ENCODE measurements around the gene GNG2. TPM values are rescaled to one million over a fixed set of nuclear protein-coding genes. Genes with fewer than 3 reads are reported as not detected.

The GNG2 gene
- total RNA-seq, 2 donors from 2014 or later, result 47.9 to 51.6 TPM

DNA sequence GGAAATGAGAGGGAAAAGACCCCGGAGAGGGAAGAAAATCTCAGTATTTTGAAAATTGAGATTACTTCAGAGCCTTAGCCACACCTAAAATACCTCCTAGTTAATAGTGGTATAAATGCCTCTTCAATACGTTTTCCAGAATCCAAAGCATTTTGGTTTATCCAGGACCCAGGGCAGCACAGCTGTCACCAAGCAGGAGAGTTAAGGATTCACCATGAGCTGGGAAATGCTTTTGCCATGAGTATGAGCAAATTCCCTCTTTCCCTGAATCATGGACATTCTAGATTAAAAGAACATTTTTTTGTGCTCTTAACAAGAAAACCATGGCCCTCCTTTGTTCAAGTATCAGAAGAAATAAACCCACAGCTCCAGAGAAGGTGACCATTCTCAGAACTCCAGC, 107.1 kb downstream of the GNG2 start:
- H3K4me3 Mint-ChIP-seq, result no peak overlapping the region
- no peaks in the 10 kb centered on the region for H3K4me1 ChIP-seq (ENCODE audit: control insufficient read depth, insufficient read depth, low read length)
- 97 to 100% methylated on average over 1 to 2 of the region's 2 CpGs for WGBS, 2 experiments (ENCODE audit: insufficient coverage in 1 of 2, insufficient read length in 1 of 2)
- no peaks in the 10 kb centered on the region for H3K27me3 ChIP-seq (ENCODE audit: control insufficient read depth, insufficient read depth, low read length, poor library complexity, severe bottlenecking)
- TF ChIP-seq, protein P1, sequence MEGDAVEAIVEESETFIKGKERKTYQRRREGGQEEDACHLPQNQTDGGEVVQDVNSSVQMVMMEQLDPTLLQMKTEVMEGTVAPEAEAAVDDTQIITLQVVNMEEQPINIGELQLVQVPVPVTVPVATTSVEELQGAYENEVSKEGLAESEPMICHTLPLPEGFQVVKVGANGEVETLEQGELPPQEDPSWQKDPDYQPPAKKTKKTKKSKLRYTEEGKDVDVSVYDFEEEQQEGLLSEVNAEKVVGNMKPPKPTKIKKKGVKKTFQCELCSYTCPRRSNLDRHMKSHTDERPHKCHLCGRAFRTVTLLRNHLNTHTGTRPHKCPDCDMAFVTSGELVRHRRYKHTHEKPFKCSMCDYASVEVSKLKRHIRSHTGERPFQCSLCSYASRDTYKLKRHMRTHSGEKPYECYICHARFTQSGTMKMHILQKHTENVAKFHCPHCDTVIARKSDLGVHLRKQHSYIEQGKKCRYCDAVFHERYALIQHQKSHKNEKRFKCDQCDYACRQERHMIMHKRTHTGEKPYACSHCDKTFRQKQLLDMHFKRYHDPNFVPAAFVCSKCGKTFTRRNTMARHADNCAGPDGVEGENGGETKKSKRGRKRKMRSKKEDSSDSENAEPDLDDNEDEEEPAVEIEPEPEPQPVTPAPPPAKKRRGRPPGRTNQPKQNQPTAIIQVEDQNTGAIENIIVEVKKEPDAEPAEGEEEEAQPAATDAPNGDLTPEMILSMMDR (conservative IDR thresholded peaks at IDR 0.05), result no peak
- H3K4me3 ChIP-seq (ENCODE audit: low read length), result no peak overlapping the region
- H3K9me3 ChIP-seq (ENCODE audit: control insufficient read depth, low read length), result no peaks in the 10 kb centered on the region
- H3K36me3 ChIP-seq (ENCODE audit: control insufficient read depth, insufficient read depth, low read length), result no peaks in the 10 kb centered on the region
- H3K36me3 Mint-ChIP-seq (ENCODE audit: low read depth), result no peaks in the 10 kb centered on the region
- H3K9me3 Mint-ChIP-seq, result no peaks in the 10 kb centered on the region
- H3K4me1 Mint-ChIP-seq, result peaks cover 7% of the 10 kb centered on the region
- no peak overlapping the region for H3K27ac Mint-ChIP-seq
- no peak overlapping the region for H3K27ac ChIP-seq (ENCODE audit: low read depth, low read length)
- no peak overlapping the region for H3K9ac ChIP-seq (ENCODE audit: extremely low read depth, low read length, poor library complexity, severe bottlenecking)
- H3K27me3 Mint-ChIP-seq (ENCODE audit: insufficient read depth), result no peaks in the 10 kb centered on the region
- DNase-seq, result no peak

DNA sequence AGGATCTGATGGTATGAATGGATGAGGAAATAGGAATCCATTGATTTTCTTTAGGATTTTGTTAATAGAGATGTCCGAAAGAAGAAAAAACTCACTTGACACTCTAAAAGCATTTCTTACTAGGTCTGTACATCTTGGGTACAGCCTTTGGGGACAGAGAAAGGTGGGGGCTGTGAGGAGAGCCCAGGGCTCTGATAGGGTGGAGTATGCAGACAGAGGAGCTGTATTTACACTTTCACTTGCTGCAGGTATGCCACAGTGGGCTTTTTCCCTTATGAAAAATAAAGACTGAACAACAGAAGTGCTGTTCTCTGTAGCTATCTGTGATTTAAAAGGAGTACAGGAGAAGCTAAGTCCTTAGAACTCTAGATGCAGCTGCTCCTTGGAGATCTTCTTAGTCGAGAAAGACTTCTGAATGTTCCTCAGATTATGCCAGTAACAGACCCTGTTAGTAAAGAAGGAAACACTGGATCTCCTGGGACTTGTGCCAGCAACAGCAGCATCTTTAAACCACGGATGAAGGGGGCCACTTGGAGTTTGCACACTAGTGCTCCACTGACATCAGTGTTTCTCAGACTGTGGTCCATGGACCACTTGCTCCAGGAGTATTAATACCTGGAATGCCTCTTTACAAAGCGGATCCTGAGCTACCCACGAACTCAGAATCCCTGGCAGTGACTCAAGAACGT, 109.6 kb downstream of the GNG2 start:
- TF ChIP-seq, protein P1 (conservative IDR thresholded peaks at IDR 0.05), result no peak
- no peaks in the 10 kb centered on the region for H3K27me3 Mint-ChIP-seq (ENCODE audit: insufficient read depth)
- WGBS, 2 experiments (ENCODE audit: insufficient coverage in 1 of 2, insufficient read length in 1 of 2), result 82 to 90% methylated on average over 5 to 6 of the region's 6 CpGs

DNA sequence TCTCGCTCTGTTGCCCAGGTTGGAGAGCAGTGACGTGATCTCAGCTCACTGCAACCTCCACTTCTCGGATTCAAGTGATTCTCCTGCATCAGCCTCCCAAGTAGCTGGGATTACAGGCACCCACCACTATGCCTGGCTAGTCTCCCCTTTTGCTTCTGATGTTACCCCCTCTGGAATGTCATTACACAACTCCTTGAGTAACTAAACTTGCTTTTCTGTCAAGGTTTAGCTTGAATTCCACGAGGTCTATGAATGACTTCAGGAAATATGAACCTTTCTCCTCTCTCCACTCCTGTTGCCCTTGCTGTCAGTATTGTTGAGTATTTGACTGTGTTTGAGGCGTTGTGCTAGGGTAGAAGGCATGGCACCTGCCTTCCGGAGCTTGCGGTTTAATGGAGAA, 112.2 kb downstream of the GNG2 start:
- Mint-ChIP-seq H3K27me3 (ENCODE audit: insufficient read depth) (no peaks in the 10 kb centered on the region), H3K4me3 (no peak overlapping the region), H3K4me1 (peaks cover 8% of the 10 kb centered on the region), H3K36me3 (ENCODE audit: low read depth) (no peaks in the 10 kb centered on the region), H3K9me3 (no peaks in the 10 kb centered on the region), H3K27ac (no peak overlapping the region)
- Histone ChIP-seq H3K27ac (ENCODE audit: low read depth, low read length) (no peak overlapping the region), H3K4me3 (ENCODE audit: low read length) (no peak overlapping the region), H3K9me3 (ENCODE audit: control insufficient read depth, low read length) (no peaks in the 10 kb centered on the region), H3K36me3 (ENCODE audit: control insufficient read depth, insufficient read depth, low read length) (no peaks in the 10 kb centered on the region), H3K9ac (ENCODE audit: extremely low read depth, low read length, poor library complexity, severe bottlenecking) (no peak overlapping the region), H3K4me1 (ENCODE audit: control insufficient read depth, insufficient read depth, low read length) (peaks cover 3% of the 10 kb centered on the region), H3K27me3 (ENCODE audit: control insufficient read depth, insufficient read depth, low read length, poor library complexity, severe bottlenecking) (no peaks in the 10 kb centered on the region)
- 91 to 97% methylated on average over 7 of the region's 7 CpGs for WGBS, 2 experiments (ENCODE audit: insufficient coverage in 1 of 2, insufficient read length in 1 of 2)
- no peak for DNase-seq
- TF ChIP-seq, protein P1 (conservative IDR thresholded peaks at IDR 0.05), result no peak

More for the DNA sequence above, 109.6 kb downstream of the GNG2 start:
- H3K27me3 ChIP-seq (ENCODE audit: control insufficient read depth, insufficient read depth, low read length, poor library complexity, severe bottlenecking), result no peaks in the 10 kb centered on the region
- no peak overlapping the region for H3K27ac ChIP-seq (ENCODE audit: low read depth, low read length)
- H3K4me1 Mint-ChIP-seq, result peaks cover under 1% of the 10 kb centered on the region
- H3K27ac Mint-ChIP-seq, result no peak overlapping the region
- no peak overlapping the region for H3K9ac ChIP-seq (ENCODE audit: extremely low read depth, low read length, poor library complexity, severe bottlenecking)
- no peak overlapping the region for H3K4me3 ChIP-seq (ENCODE audit: low read length)
- H3K9me3 Mint-ChIP-seq, result no peaks in the 10 kb centered on the region
- H3K4me3 Mint-ChIP-seq, result no peak overlapping the region
- no peaks in the 10 kb centered on the region for H3K9me3 ChIP-seq (ENCODE audit: control insufficient read depth, low read length)
- H3K4me1 ChIP-seq (ENCODE audit: control insufficient read depth, insufficient read depth, low read length), result no peaks in the 10 kb centered on the region
- no peaks in the 10 kb centered on the region for H3K36me3 ChIP-seq (ENCODE audit: control insufficient read depth, insufficient read depth, low read length)
- H3K36me3 Mint-ChIP-seq (ENCODE audit: low read depth), result no peaks in the 10 kb centered on the region
- DNase-seq, result no peak
